D721Med (cell line): Measurements from ENCODE around the gene CEP70.
"Not testable (repeated sequence)": the region's sequence is repeated elsewhere in the genome, so short reads cannot be mapped to it uniquely, and the experiment has no call there.

Experiments used
- DNase-seq: peaks from one replicate; pipeline ENCODE4 v3.0.0; 2011; ENCODE audit warnings: low spot score; ENCODE audit not compliant: insufficient read length
- FAIRE-seq: peaks from 2 replicates; lab custom pipeline; 2011; peaks lifted over from hg19 to GRCh38; lab: Jason Lieb, UNC
- CTCF ChIP-seq: IDR thresholded peaks from 2 replicates; pipeline ENCODE4 v1.5.1; 2012; ENCODE audit warnings: mild to moderate bottlenecking, control low read depth; ENCODE audit not compliant: insufficient read depth; ENCODE audit errors: missing control alignments

Gene CEP70

DNA sequence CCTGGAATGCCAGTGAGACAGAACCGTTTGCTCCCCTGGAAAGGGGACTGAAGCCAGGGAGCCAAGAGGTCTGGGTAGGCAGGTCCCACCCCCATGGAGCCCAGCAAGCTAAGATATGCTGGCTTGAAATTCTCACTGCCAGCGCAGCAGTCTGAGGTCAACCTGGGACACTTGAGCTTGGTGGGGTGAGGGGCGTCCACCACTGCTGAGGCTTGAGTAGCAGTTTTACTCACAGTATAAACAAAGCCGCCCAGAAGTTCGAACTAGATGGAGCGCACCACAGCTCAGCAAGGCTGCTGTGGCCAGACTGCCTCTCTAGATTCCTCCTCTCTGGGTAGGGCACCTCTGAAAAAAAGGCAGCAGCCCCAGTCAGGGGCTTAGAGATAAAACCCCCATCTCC is 33.6 kb downstream of the CEP70 start:
- TF ChIP-seq CTCF, result no peak
- FAIRE-seq (no peak), DNase-seq (no peak)

DNA sequence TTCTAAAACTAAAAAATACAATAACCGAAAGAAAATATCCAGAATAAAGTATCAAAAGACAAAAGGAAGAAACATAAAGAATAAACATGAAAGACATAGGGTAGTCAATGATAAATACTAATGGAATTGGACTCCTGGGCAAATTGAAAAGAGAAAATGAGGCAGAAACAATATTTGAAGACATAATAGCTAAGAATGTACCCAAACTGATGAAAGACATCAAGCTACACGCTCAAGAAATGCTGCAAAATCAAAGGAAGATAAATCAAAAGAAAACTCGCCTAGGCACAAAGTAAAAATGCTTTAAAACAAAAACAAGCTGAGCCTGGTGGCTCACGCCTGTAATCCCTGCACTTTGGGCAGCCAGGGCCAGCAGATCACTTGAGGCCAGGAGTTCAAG is 34.9 kb downstream of the CEP70 start:
- no peak for FAIRE-seq
- TF ChIP-seq CTCF, result no peak

DNA sequence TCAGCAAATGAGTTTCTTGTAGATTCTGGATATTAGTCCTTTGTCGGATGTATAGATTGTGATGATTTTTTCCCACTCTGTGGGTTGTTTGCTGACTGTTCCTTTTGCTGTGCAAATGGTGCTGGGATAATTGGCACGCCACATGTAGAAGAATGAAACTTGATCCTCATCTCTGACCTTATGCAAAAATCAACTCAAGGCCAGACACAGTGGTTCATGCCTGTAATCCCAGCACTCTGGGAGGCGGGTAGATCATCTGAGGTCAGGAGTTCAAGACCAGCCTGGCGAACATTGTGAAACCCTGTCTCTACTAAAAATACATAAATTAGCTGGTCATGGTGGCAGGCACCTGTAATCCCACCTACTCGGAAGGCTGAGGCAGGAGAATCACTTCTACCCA is 39.3 kb downstream of the CEP70 start:
- not testable (repeated sequence) for DNase-seq, FAIRE-seq

More for the DNA sequence above, 34.9 kb downstream of the CEP70 start:
- DNase-seq, result no peak

GRCh38 chr3:138550958-138551357 is 43.1 kb downstream of the CEP70 start:
- not testable (repeated sequence) for FAIRE-seq, DNase-seq

GRCh38 chr3:138549179-138549977 is 44.7 kb downstream of the CEP70 start:
- no peak for DNase-seq
- TF ChIP-seq CTCF, result no peak
- FAIRE-seq, result no peak

- FAIRE-seq, result no peak
- no peak for DNase-seq
- TF ChIP-seq CTCF, result no peak
Observed at GRCh38 chr3:138547342-138547975, 46.6 kb downstream of the CEP70 start.

DNA sequence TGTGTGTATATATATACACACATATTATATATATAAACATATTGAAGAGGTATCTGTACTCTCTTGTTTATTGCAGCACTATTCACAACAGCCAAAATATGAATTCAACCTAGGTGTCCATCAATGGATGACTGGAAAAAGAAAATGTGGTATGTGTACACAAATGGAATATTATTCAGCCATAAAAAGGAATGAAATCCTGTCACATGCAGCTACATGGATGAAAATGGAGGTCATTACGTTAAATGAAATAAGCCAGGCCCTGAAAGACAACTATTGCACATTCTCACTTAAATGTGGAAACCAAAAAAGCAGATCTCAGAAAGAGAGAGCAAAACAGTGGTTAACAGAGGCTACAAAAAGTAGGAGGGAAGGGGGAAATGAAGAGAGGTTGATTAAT is 49.5 kb downstream of the CEP70 start:
- no peak for FAIRE-seq
- no peak for DNase-seq
- no peak for TF ChIP-seq CTCF

GRCh38 chr3:138542977-138543376 is 51.1 kb downstream of the CEP70 start:
- FAIRE-seq, result no peak
- no peak for DNase-seq
- no peak for TF ChIP-seq CTCF
